IMR-90 (cell line): Measurements from ENCODE around the gene ATP6AP1. TPM values are rescaled to one million over a fixed set of nuclear protein-coding genes. Genes with fewer than 3 reads are reported as not detected.

Experiments
- CHD1 ChIP-seq: IDR thresholded peaks from 2 replicates; pipeline ENCODE4 v1.6.1; 2012; ENCODE audit warnings: low read depth, low read length, improper control_type of control experiment
- POLR2A ChIP-seq: IDR thresholded peaks from 2 replicates; pipeline ENCODE4 v1.6.1; 2012; ENCODE audit warnings: mild to moderate bottlenecking, low read depth, low read length
- RFX5 ChIP-seq: IDR thresholded peaks from 2 replicates; pipeline ENCODE4 v1.8.0; 2012; ENCODE audit warnings: low read depth, mild to moderate bottlenecking, low read length, moderate library complexity
- polyA plus RNA-seq, 3 experiments: library from polyadenylated mRNA; depleted of rRNA; stranded (reverse); fragments of >200 nt; gene quantifications; 2 replicates each; pipeline ENCODE4 v1.2.3, GENCODE V29; 2012; ENCODE audit warnings: low replicate concordance in 1 of 3
- total RNA-seq: library from RNA; depleted of rRNA; stranded (reverse); fragments of >200 nt; gene quantifications from 2 replicates; pipeline ENCODE4 v1.2.3, GENCODE V29; 2012
- TF ChIP-seq, protein P1 (sequence below): fragments of 150-350 bp; IDR thresholded peaks from 2 replicates; pipeline ENCODE4 v1.6.1; 2016; ENCODE audit warnings: low read depth, mild to moderate bottlenecking, low read length, moderate library complexity, borderline replicate concordance

Gene ATP6AP1
- total and polyA plus RNA-seq, 2 of the 4 experiments (the other 2 are of a cell fraction) = 13.8 to 96.7 TPM

GRCh38 chrX:154397888-154398667, 30.4 kb upstream of the ATP6AP1 start, which contains the start of gene RPL10 (continued):
- TF ChIP-seq, protein P1, sequence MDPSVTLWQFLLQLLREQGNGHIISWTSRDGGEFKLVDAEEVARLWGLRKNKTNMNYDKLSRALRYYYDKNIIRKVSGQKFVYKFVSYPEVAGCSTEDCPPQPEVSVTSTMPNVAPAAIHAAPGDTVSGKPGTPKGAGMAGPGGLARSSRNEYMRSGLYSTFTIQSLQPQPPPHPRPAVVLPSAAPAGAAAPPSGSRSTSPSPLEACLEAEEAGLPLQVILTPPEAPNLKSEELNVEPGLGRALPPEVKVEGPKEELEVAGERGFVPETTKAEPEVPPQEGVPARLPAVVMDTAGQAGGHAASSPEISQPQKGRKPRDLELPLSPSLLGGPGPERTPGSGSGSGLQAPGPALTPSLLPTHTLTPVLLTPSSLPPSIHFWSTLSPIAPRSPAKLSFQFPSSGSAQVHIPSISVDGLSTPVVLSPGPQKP = 0 out of 2 replicates have a peak, but pooled peaks have one; percentile 71
- TF ChIP-seq RFX5 (no peak), POLR2A (peak; percentile 100), CHD1 (no peak; the same call in none of the 2 replicates)
